ENCODE measurements around the gene ATP10A. TPM values are rescaled to one million over a fixed set of nuclear protein-coding genes. Genes with fewer than 3 reads are reported as not detected.

Gene ATP10A
- total and polyA plus RNA-seq, 2 experiments from 2014 or later, result not detected

DNA sequence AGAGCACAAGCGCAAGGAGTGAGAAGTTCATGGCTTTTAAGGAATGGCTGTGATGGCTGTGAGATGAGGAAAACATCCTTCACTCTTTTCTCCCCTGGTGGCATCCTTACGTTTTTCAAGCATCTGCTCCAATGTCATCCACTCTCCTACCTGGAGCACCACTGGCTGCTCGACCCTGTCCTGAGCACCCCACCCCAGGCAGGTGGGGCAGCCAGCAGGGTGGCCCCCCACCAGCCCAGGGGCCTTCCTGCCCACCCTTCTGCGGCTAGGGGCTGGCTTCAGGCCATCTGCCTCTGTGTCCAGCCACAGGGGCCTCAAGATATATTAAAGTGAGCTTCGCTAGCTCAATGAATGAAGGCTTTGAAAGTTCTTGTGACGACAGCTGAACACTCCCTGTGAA, 56.1 kb downstream of the ATP10A start:
- H3K4me1 ChIP-seq (ENCODE audit: low read depth), result peaks cover 6% of the 10 kb centered on the region
- no peaks in the 10 kb centered on the region for H3K9me3 ChIP-seq (ENCODE audit: low read depth)
- no peak for DNase-seq (ENCODE audit: low read depth in 1 of 2, low spot score in 1 of 2)
- no peak overlapping the region for H3K4me3 ChIP-seq
- H3K27ac ChIP-seq, result no peak overlapping the region
- H3K36me3 ChIP-seq, result no peaks in the 10 kb centered on the region
- TF ChIP-seq CTCF (IDR thresholded peaks at IDR 0.05; ENCODE audit: low read depth, low read length), result no peak
- no peaks in the 10 kb centered on the region for H3K27me3 ChIP-seq

DNA sequence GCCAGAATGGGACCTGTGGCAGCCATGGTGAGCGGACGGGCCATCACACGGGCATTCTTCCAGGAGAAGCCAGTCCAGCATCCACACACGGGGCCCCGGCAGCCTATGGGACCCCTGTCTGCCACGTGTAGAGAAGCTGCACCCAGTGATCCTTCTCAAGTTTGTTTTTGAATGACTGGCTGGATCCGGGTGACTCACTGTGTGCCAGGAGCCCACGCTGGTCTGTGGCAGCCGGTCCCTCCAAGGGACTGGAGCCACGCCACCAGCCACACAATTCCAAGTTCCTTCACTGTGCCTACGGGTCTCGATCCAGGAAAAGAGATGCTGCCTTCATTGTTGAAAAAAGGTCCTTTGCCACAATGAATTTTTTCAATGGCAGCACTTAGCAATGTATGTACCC, 58.1 kb downstream of the ATP10A start:
- TF ChIP-seq CTCF (IDR thresholded peaks at IDR 0.05; ENCODE audit: low read depth, low read length), result no peak
- Histone ChIP-seq H3K4me1 (ENCODE audit: low read depth) (no peaks in the 10 kb centered on the region), H3K4me3 (no peak overlapping the region), H3K9me3 (ENCODE audit: low read depth) (no peaks in the 10 kb centered on the region), H3K27ac (no peak overlapping the region), H3K36me3 (no peaks in the 10 kb centered on the region), H3K27me3 (no peaks in the 10 kb centered on the region)
- DNase-seq (ENCODE audit: low read depth in 1 of 2, low spot score in 1 of 2), result no peak

DNA sequence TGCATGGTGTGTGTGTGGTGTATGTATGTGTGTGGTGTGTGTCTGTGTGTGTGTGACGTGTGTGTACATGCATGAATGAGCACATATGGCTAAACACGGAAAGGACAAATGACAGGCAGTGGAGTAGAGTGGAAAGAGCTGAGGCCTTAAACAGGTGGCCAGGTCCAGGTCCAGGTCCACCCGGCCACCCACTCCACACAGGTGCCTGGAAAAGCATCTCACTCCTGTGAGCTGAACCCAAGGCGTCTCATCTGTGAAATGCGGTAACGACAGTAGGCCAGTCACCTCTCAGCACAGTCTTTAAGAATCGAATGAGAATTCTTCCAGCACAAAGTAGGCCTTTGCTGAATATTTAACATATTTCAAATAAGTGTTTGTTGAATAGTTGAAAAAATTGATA, 58.7 kb downstream of the ATP10A start:
- no peaks in the 10 kb centered on the region for H3K36me3 ChIP-seq
- no peak overlapping the region for H3K27ac ChIP-seq
- H3K4me1 ChIP-seq (ENCODE audit: low read depth), result no peaks in the 10 kb centered on the region
- no peak for TF ChIP-seq CTCF (IDR thresholded peaks at IDR 0.05; ENCODE audit: low read depth, low read length)
- no peak overlapping the region for H3K4me3 ChIP-seq
- no peaks in the 10 kb centered on the region for H3K9me3 ChIP-seq (ENCODE audit: low read depth)
- no peaks in the 10 kb centered on the region for H3K27me3 ChIP-seq
- DNase-seq (ENCODE audit: low read depth in 1 of 2, low spot score in 1 of 2), result no peak

- no peak for DNase-seq (ENCODE audit: low read depth in 1 of 2, low spot score in 1 of 2)
- H3K27ac ChIP-seq, result no peak overlapping the region
These were observed 59.6 kb downstream of the ATP10A start for GRCh38 chr15:25803541-25803940.

GRCh38 chr15:25803036-25803435, 60.1 kb downstream of the ATP10A start:
- H3K27me3 ChIP-seq, result no peaks in the 10 kb centered on the region
- H3K36me3 ChIP-seq, result no peaks in the 10 kb centered on the region
- no peak for TF ChIP-seq CTCF (IDR thresholded peaks at IDR 0.05; ENCODE audit: low read depth, low read length)
- H3K9me3 ChIP-seq (ENCODE audit: low read depth), result no peaks in the 10 kb centered on the region
- H3K4me1 ChIP-seq (ENCODE audit: low read depth), result no peaks in the 10 kb centered on the region
- no peak overlapping the region for H3K4me3 ChIP-seq
- no peak overlapping the region for H3K27ac ChIP-seq
- no peak for DNase-seq (ENCODE audit: low read depth in 1 of 2, low spot score in 1 of 2)

More at GRCh38 chr15:25803541-25803940, 59.6 kb downstream of the ATP10A start:
- Histone ChIP-seq H3K36me3 (no peaks in the 10 kb centered on the region), H3K27me3 (no peaks in the 10 kb centered on the region), H3K4me3 (no peak overlapping the region), H3K9me3 (ENCODE audit: low read depth) (no peaks in the 10 kb centered on the region), H3K4me1 (ENCODE audit: low read depth) (no peaks in the 10 kb centered on the region)
- no peak for TF ChIP-seq CTCF (IDR thresholded peaks at IDR 0.05; ENCODE audit: low read depth, low read length)

GRCh38 chr15:25802285-25802830, 60.8 kb downstream of the ATP10A start:
- H3K9me3 ChIP-seq (ENCODE audit: low read depth), result no peaks in the 10 kb centered on the region
- H3K27me3 ChIP-seq, result no peaks in the 10 kb centered on the region
- H3K4me3 ChIP-seq, result no peak overlapping the region
- TF ChIP-seq CTCF (IDR thresholded peaks at IDR 0.05; ENCODE audit: low read depth, low read length), result no peak
- no peak for DNase-seq (ENCODE audit: low read depth in 1 of 2, low spot score in 1 of 2)
- H3K4me1 ChIP-seq (ENCODE audit: low read depth), result no peaks in the 10 kb centered on the region
- H3K36me3 ChIP-seq, result no peaks in the 10 kb centered on the region
- H3K27ac ChIP-seq, result no peak overlapping the region
